GM18499 (cell line): ENCODE results near the gene SPTLC2.
"Not testable (repeated sequence)": the region's sequence is repeated elsewhere in the genome, so short reads cannot be mapped to it uniquely, and the experiment has no call there.

Experiments used
- ATAC-seq: cut with Tn5 transposase; IDR thresholded peaks from one replicate; pipeline ENCODE4 v1.9.1; 2021; ENCODE audit warnings: moderate number of reproducible peaks; ENCODE audit not compliant: insufficient read depth, unreplicated experiment

The SPTLC2 gene

DNA sequence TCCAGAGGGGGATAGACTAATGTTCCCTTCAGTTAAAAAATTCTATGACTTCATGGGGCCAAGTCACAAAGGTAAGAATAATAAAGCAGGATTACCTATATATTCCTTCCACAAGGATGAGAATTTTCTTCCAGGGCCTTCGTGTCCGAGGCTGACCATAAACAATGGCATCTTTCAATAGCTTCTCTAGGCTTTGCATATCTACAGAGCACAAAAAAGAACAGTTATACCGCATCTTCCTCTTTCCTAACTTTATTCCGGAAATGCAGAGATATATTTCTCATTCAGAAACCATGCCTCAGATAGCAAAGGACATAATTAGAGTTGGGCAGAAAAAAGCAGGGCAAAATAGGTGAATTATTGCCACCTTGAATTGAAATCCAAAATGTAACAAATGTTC is 59.5 kb downstream of the SPTLC2 start:
- ATAC-seq = no peak

DNA sequence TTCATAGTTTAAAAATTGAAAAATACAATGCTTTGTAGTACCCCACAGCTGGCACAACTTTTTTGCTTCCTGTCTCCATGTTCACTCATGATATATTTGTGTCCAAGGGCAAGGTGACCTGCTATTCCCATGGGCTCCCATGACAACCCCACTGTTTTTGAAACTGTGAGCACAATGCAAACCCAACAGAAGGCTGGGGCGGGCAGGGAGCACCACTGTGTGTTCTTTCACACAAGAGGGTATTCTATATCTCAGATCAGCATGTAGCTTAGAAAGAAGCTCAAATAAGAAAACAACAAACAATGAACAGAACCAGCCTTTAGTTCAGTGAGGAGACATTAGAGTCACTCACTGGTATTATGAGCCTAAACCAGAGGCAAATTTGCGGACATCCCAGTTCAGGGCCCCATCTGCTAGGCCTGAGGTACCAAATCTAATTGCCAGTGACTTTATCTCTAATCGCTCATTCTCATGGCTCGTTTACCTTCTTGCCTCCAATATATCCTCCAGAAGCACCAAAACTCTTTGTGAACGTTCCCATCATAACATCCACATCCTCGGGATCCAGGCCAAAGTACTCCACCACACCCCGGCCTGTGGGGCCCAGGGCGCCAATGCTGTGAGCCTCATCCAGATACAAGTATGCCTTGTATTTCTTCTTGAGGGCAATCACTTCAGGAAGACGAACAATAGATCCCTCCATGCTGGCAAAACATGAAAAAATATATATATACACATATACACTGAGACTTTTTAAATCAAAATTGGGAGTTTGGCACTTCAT is 61.4 kb downstream of the SPTLC2 start:
- no peak for ATAC-seq

DNA sequence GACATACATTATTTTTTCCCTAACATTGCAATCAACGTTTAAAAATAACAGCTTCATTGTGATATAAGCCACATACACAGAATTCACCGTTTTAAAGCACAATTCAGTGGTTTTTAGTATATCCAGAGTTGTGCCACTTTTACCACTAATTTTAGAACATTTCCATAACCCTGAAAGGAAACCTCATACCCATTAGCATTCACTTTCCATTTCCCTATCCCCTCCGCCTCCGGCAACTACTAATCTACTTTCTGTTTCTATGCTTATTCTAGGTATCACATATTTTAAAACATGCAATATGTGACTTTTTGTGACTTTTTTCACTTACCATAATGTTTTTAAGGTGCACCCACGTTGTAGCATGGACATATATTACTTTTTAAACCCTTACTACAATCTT is 62.2 kb downstream of the SPTLC2 start:
- ATAC-seq = no peak

DNA sequence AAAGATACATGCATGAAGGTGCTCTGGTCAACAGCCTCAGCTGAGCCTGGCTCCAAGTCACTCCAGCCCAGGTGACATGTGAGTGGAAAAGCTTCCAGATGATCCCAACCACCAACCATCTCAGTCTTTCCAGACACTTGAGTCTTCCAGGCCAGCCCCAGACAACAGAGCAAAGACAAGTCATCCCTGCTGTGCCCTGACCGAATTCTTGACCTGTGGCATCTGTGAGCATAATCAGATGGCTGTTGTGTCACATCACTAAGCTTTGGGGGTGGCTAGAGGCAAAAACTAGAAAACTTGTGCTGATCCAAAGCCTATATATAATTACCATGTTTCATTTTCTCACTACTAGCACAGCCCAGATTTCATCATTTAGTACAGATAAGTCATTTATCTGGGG is 67.0 kb downstream of the SPTLC2 start:
- ATAC-seq = no peak

DNA sequence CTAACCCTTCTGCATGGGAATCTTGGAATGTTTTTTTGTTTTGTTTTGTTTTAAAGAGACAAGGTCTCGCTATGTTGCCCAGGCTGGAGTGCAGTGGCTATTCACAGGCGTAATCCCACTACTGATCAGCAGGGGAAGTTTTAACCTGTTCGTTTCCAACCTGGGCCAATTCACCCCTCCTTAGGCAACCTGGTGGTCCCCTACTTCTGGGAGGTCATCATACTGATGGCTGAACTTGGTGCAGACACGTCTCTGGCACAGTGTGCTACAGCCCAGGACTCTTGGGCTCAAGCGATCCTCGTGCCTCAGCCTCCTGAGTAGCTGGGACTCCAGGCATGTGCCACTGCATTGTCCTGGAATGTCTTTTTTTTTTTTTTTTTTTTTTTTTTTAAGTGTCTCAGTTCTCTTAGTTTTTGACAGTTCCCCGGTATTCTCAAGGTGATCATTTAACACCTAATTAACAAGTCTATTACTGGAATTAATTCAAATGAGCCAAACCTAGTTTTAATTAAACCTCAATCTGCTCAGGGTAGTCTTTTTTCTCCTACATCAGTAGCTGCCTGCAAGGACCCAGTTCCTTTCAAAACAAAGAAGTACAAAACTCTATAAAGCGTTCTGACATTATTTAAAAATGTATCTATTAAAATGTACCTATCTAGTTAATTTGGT is 68.8 kb downstream of the SPTLC2 start:
- ATAC-seq = no peak

DNA sequence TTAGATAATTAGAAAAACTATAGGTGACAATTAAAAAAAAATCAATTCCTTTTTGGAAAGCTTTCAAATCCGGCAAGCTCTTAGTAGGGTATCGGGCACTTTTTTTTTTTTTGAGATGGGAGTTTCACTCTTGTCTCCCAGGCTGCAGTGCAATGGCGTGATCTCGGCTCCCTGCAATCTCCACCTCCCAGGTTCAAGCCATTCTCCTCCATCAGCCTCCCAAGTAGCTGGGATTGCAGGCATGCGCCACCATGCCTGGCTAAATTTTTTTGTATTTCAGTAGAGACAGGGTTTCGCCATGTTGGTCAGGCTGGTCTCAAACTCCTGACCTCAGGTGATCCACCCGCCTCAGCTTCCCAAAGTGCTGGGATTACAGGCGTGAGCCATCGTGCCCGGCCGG is 71.3 kb downstream of the SPTLC2 start:
- not testable (repeated sequence) for ATAC-seq

DNA sequence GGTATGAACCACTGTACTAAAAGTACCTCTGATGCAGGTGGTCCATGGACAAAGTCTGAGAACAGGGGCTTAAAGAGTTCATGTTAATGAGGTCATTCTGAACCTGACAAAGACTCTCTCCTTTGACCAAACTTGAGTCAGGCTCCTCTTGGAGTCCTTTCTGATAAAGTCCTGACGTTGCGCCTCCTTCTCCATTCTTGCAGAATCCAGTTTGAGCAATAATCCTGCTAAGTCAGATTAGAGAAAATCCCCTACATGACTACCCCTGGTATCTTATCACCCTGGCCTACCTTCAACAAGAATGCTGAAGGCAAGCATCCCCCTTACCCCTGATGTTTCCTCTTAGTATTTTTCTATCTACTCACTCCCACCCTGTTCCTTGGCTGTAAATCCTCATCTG is 71.9 kb downstream of the SPTLC2 start:
- ATAC-seq = no peak

DNA sequence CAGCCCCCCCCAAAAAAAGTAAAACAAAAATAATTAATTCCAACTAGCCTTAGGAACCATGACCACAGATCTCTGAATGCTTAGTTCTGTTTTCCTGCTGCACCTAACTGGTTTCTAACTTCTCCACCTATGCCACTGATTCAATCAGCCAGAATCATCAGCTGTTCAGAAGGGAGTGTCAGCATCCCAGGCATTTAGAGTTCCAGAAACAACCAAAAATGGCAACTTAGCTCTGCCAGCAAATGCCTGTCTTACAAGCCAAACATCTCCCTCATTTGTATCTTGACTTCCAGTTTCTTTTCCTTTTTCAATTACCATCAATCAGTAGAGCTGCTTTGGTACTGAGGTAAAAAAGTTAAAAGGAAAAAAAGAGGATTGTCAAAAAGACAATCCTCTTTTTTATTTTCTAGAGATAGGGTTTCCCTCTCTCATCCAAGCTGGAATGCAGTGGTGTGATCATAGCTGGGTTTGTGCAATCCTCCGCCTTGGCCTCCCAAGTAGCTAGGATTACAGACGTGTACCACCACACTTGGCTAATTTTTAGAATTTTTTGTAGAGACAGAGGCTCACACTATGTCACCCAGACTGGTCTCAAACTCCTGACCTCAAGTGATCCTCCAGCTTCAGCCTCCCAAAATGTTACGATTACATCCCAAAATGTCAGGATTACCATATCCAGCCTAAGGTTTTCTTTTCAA is 72.7 kb downstream of the SPTLC2 start:
- ATAC-seq = no peak

DNA sequence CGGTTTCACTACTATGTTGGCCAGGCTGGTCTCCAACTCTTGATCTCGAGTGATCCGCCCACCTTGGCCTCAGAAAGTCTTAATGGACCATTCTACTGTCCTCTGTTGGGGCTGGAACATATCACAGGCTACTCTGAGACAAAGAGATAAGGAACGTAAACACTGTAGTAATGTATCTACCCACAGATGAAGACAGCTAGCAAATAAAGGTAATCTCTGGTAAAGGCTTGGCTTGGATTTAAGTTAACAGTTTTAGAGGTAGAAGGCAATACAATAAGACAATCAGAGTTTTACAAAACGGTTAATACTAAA is 73.2 kb downstream of the SPTLC2 start:
- no peak for ATAC-seq

DNA sequence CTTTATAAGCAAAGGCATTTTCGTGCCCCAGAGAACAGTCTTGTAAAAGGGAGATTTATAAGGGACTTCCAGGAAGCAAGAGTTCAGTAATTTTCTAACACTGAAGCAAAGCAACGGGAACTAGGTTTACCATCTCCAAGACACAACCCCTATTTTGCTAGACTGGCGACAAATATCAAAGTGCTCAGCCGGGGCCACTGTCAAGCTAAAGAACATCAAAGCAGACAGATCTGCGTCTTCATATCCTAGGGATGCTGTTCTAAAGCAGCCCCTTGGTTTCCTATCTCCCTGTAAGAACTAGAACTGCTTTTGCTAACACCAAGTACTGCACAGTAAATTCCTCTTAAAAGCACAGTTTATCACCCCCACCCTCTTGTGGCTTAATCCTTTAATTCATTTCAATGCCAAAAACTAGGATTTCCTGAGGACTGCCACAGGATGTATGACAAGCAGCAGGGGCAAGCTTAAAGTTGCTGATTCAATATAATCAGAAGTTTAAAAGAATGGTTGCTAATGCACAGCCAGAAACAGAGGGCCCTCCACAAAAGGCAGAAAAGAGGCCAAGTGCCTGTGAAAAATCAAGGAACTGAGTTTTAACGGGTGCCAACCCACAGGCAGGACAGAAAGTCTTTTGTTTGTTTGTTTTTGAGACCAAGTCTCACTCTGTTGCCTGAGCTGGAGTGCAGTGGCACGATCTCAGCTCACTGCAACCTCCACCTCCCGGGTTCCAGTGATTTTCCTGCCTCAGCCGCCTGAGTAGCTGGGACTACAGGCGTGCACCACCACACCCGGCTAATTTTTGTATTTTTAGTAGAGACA is 73.8 kb downstream of the SPTLC2 start:
- ATAC-seq = no peak

DNA sequence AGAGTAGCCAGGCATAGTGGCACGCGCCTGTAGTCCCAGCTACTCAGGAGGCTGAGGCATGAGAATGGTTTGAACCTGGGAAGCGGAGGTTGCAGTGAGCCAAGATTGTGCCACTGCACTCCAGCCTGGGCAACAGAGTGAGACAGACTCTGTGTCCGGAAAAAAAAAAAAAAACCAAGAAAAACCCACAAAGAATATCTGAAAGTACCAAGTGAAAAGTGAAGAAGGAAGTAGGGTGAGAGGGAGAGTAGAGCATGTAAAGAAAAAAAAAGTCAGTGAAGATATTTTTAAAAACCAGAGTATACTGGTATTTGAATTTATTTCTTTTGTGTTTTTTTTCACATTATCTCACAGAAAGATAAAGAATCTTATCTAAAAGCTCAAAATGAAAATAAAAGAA is 74.5 kb downstream of the SPTLC2 start:
- ATAC-seq = no peak

DNA sequence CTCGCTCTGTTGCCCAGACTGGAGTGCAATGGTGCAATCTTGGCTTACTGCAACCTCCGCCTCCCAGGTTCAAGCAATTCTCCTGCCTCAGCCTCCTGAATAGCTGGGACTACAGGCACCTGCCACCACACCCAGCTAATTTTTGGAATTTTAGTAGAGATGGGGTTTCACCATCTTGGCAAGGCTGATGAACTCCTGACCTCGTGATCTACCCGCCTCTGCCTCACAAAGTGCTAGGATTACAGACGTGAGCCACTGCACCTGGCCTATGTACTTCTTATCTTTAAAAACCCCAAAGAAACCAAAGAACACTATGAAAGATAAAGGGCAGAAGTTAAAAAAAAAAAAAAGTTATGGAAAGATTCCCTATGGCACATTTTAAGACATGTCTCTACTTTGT is 79.5 kb downstream of the SPTLC2 start:
- ATAC-seq = not testable (repeated sequence)

DNA sequence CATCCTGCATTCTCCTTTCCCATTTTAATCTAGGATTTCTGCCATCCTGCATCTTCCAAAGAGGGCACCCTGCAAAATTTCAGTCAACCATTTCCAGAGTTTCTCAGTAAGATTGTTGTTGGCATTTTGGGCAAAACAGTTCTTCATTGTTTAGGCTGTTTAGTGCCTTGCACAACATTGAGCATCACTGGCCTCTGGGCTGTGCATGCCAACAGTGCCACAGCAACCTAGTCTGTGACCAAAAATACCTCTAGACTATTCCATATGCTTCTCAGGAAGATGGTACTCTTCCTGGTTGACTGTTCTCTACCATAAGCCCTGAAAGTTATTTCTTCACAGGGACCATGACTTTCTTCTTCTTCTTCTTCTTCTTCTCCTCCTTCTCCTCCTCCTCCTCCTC is 85.4 kb downstream of the SPTLC2 start:
- ATAC-seq = no peak

DNA sequence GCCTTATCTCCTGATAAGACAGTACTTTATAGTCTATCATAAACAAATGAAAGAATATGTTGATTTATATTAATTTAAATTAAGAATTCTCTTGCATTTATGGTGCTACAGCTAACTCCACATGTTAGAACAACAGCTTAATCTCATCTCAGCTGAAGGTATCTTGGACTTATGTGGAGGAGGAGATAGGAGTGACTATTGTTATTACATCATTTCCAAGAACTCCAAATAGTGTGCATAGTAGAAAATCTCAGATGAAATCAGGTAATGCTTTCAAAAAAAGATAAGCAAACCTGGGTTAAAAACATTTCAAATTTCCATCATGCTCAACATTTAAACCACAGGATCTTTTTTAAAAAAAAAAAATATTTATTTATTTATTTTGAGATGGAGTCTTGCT is 86.5 kb downstream of the SPTLC2 start:
- ATAC-seq = no peak

DNA sequence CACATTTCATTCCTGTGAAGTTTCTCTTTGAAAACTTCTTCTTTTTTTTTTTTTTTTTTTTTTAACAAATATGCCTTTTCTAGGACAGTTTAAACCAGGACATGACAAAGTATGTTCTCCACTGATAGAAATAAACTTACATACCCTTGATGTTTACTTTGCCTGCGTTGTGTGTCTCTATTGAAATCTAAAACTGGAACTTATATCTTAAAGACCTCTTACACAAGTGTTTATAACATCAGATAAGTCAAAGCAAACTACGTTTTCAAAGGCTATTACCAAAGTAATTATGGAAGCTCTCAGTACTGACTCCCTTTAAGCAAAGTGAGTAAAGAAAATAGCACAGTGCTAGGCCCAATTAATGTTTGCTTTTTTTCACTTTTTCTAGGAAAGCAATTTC is 87.2 kb downstream of the SPTLC2 start:
- ATAC-seq = no peak

DNA sequence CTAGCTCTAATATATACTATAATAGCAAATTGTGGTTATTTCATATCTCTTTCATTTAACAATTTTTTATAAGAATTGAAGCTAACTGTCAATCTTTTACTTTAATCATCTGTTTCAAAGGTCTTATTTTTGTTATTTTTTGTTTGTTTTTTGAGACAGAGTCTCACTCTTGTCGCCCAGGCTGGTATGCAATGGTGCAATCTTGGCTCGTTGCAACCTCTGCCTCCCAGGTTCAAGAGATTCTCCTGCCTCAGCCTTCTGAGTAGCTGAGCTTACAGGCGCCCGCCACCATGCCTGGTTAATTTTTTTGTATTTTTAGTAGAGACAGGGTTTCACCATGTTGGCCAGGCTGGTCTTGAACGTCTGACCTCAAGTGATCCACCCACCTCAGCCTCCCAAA is 87.7 kb downstream of the SPTLC2 start:
- not testable (repeated sequence) for ATAC-seq

DNA sequence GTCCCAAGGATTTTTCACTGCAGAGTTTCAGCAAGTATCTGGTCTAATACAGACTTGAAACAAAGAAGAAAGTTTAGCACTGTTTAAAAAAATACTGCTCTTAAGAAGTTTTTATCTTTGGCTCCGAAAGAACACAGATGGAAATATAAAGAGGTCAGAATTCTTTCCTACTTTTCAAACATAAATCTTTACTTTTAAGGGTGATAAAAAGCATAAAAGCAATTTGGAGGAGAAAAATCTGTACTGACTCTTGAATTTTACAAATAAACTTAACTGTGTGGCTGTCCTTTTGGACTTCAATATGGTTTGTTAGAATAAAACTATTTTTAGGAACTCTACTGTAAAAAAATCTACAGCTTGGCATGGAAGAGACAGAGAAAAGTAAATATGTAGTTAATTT is 90.2 kb downstream of the SPTLC2 start:
- no peak for ATAC-seq

DNA sequence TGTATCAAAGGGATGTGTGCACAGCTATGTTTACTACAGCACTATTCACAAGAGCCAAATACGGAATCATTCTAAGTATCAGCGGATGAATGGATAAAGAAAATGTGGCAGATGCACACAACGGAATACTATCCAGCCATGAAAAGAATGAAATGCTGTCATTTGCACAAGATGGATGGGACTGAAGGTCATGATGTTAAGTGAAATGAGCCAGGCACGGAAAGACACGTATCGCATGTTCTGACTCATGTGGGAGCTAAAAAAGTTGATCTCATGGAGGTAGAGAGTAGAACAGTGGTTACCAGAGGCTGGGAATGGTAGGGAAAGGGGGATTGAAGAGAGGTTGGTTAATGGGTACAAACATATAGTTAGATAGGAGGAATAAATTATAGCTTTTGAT is 91.9 kb downstream of the SPTLC2 start:
- no peak for ATAC-seq

DNA sequence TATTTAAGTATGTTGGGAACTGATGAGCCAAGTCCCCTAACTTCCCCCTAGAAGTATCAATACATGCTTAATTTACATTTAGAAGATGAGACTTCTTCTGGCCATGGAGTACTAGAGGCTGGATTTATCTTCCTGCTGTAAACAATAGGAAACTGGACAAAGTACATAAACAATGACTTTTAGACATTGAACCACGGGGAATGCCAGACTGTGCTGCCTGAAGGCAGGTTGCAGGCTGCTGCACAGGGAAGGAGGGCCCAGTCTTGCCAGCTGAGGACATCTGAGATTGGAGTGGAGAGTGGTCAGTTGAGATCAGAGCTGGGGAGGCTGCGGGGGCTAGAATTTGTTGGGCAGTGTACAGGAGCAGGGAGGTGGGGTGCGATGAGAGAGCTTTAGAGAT is 93.3 kb downstream of the SPTLC2 start:
- ATAC-seq = no peak

DNA sequence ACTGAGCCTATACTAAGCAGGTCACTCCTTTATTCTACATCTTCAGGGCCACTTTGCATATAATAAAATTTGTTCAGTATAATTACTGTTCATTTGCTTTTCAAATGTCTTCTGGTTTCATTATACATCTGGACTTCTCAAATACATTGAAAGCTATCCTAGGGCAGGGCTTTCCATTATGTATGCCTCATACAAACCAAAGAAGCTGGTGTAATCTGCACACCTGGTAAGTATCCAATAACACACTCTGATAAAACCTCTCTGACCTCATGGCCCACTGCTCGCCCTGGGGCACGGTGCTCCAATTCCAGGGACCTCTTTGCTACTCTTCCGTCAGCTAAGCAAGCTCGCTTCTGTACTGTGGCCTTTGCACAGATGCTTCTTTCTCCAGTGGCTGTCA is 95.9 kb downstream of the SPTLC2 start:
- ATAC-seq = no peak

DNA sequence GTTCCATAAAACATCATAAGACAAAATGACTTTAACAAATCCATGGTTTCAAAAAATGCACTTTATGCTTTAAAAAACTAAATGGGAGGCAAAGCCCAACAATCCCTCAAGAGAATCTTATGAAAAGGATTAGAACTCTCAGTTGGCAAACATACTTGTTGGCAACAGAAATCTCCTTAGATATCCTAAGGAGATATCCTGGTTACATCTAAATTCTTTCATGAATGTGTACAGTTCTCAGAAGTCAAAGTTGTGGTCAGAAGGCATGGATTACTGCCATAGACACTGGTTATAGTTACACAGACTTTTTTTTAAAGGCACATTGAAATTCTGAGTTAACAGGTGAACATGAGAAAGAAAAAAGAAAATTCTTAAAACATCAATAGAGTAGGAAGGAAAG is 100.3 kb downstream of the SPTLC2 start:
- ATAC-seq = no peak
